ENCODE measurements around the gene SNX5. TPM values are rescaled to one million over a fixed set of nuclear protein-coding genes. Genes with fewer than 3 reads are reported as not detected.

The SNX5 gene
- total and polyA plus RNA-seq, 10 of the 15 experiments (the other 5 are each of a cell fraction or from before 2014, with no cell fraction given): 92.9 to 316 (median 245) TPM

- H3K36me3 ChIP-seq (ENCODE audit: control insufficient read depth in 2 of 2, insufficient read depth in 2 of 2, low read length in 1 of 2): no peaks in the 10 kb centered on the region
- H3K9me3 ChIP-seq (replicated peaks; ENCODE audit: control insufficient read depth, insufficient read depth, low read length): no peaks in the 10 kb centered on the region
- WGBS (ENCODE audit: insufficient coverage, insufficient replicate concordance, low lambda C conversion rate, missing lambda C conversion rate): 0% methylated on average over 9 of the region's 9 CpGs
- peaks cover 98% of the 10 kb centered on the region for H3K79me2 ChIP-seq (ENCODE audit: control insufficient read depth, insufficient read depth, low read length)
- in situ Hi-C loops (cut with MboI): no loop called here
- H3K4me1 ChIP-seq (ENCODE audit: control insufficient read depth, insufficient read depth, low read length): no peaks in the 10 kb centered on the region; the same call in 1 of the 2 replicates
- ChIA-PET POLR2A (interaction anchor here (2.1 to 3.0 kb wide), 2 partner anchors 13 to 34 kb away, joined by 9 to 38 read pairs; no protein-coding TSS in a partner anchor), CTCF (interaction anchor here (1.9 to 7.4 kb wide), 4 partner anchors 8 to 26 kb away, joined by 5 to 88 read pairs (median 8); no protein-coding TSS in a partner anchor), RAD21 (ENCODE audit: unreplicated experiment) (interaction anchor here (1.2 to 5.3 kb wide), 6 partner anchors 9 to 288 kb away, joined by 3 to 31 read pairs (median 8); no protein-coding TSS in a partner anchor), SMC1A (ENCODE audit: uncharacterized antibody, unreplicated experiment) (interaction anchor here (0.9 to 5.5 kb wide), 6 partner anchors 11 to 168 kb away, joined by 3 to 41 read pairs (median 10); no protein-coding TSS in a partner anchor)
- no peaks in the 10 kb centered on the region for H3K27me3 ChIP-seq (replicated peaks in 1 of 2; ENCODE audit: control insufficient read depth in 2 of 2, insufficient read depth in 2 of 2, low read length in 1 of 2)
- H4K20me1 ChIP-seq (ENCODE audit: control insufficient read depth, insufficient read depth): no peaks in the 10 kb centered on the region
- DNase-seq (ENCODE audit: low read depth, low spot score) (no peak), ATAC-seq (peak; percentile 9), FAIRE-seq (no peak)
- H3K4me3 ChIP-seq: peak overlapping the region; percentile 96
- TSS peak; percentile 67 for BruUV-seq (replicated peaks)
- intact Hi-C loops (cut with micrococcal nuclease; ENCODE audit: unreplicated experiment): loop anchor here (2.0 kb wide), 2 partner anchors 23 to 287 kb away; partner anchors contain the start of gene RRBP1
- H3K4me2 ChIP-seq (ENCODE audit: control insufficient read depth, insufficient read depth): peak overlapping the region; percentile 64
- H3K9ac ChIP-seq (ENCODE audit: control insufficient read depth, insufficient read depth, low read length): peak overlapping the region; percentile 99
- peak overlapping the region; percentile 98 for H3K27ac ChIP-seq (ENCODE audit: control insufficient read depth, insufficient read depth)
- peak overlapping the region; percentile 8; the same call in 1 of the 2 replicates for H2AFZ ChIP-seq (ENCODE audit: control insufficient read depth, low read depth, low read length)
- no peak for TF ChIP-seq NRF1 (conservative IDR thresholded peaks at IDR 0.05; ENCODE audit: low read depth, low read length)
- TF ChIP-seq DPF2 (IDR thresholded peaks at IDR 0.05): peak; percentile 12; the same call in 1 of the 2 replicates
- no peak for TF ChIP-seq MTA3 (IDR thresholded peaks at IDR 0.05; ENCODE audit: borderline replicate concordance, low read length)
- TF ChIP-seq FOXM1 (IDR thresholded peaks at IDR 0.05; ENCODE audit: low read depth, low read length): 0 out of 2 replicates have a peak, but pooled peaks have one; percentile 16
- TF ChIP-seq MLLT1 (IDR thresholded peaks at IDR 0.05): peak; percentile 29
- peak; percentile 64; the same call in 1 of the 2 replicates for TF ChIP-seq EED (IDR thresholded peaks at IDR 0.05; ENCODE audit: low read depth)
- TF ChIP-seq ATF2 (IDR thresholded peaks at IDR 0.05; ENCODE audit: low read length): peak; percentile 11; the same call in 1 of the 2 replicates
- peak; percentile 71; the same call in 1 of the 2 replicates for TF ChIP-seq SPI1 (IDR thresholded peaks at IDR 0.05; ENCODE audit: borderline replicate concordance, insufficient read depth, low read depth, low read length)
- TF ChIP-seq IKZF1 (conservative IDR thresholded peaks at IDR 0.05): peak; percentile 25
- TF ChIP-seq PML (IDR thresholded peaks at IDR 0.05; ENCODE audit: low read length): peak; percentile 54
- peak; percentile 40; the same call in 1 of the 2 replicates for TF ChIP-seq NFIC (IDR thresholded peaks at IDR 0.05; ENCODE audit: low read depth, low read length)
- TF ChIP-seq RAD51 (IDR thresholded peaks at IDR 0.05): peak; percentile 89
- peak in 1 of 2 experiments; percentile 48; a peak in 2 of 4 replicates for TF ChIP-seq EP300 (IDR thresholded peaks at IDR 0.05; ENCODE audit: borderline replicate concordance in 1 of 2, control insufficient read depth in 1 of 2, low read depth in 2 of 2, low read length in 2 of 2)
- peak; percentile 93 for TF ChIP-seq RUNX3 (IDR thresholded peaks at IDR 0.05; ENCODE audit: low read length)
- no peak for TF ChIP-seq MAX (IDR thresholded peaks at IDR 0.05; ENCODE audit: low read depth, low read length)
- peak; percentile 76; the same call in 1 of the 2 replicates for TF ChIP-seq WRNIP1 (IDR thresholded peaks at IDR 0.05; ENCODE audit: borderline replicate concordance, low read depth, low read length)
- peak; percentile 68; the same call in 1 of the 2 replicates for TF ChIP-seq CBFB (IDR thresholded peaks at IDR 0.05; ENCODE audit: low read depth)
- peak; percentile 23 to 48; a peak in 1 of 4 replicates for TF ChIP-seq BHLHE40 (IDR thresholded peaks at IDR 0.05; ENCODE audit: borderline replicate concordance in 1 of 2, low read depth in 2 of 2, low read length in 1 of 2)
- peak; percentile 24; the same call in 1 of the 2 replicates for TF ChIP-seq PAX5 (IDR thresholded peaks at IDR 0.05; ENCODE audit: borderline replicate concordance, low read depth, low read length)
- 0 out of 2 replicates have a peak, but pooled peaks have one; percentile 13 for TF ChIP-seq NBN (IDR thresholded peaks at IDR 0.05)
Observed at GRCh38 chr20:17969884-17970409, 1.4 kb upstream of the SNX5 start.
